NAMALWA (cell line): Measurements from ENCODE around the gene CYP2A7.
"Not testable (repeated sequence)": the region's sequence is repeated elsewhere in the genome, so short reads cannot be mapped to it uniquely, and the experiment has no call there.

Experiments used
- DNase-seq: peaks from one replicate; pipeline ENCODE4 v3.0.0-alpha.2; 2015; ENCODE audit warnings: low spot score

CYP2A7 gene

GRCh38 chr19:40896843-40897789 is 15.1 kb upstream of the CYP2A7 start:
- not testable (repeated sequence) for DNase-seq

- no peak for DNase-seq
Measured at GRCh38 chr19:40896418-40896796, 14.4 kb upstream of the CYP2A7 start.

GRCh38 chr19:40893112-40893511 is 11.1 kb upstream of the CYP2A7 start:
- no peak for DNase-seq

GRCh38 chr19:40889366-40889765 is 7.3 kb upstream of the CYP2A7 start:
- no peak for DNase-seq

- no peak for DNase-seq
Measured at GRCh38 chr19:40888191-40888590, 6.2 kb upstream of the CYP2A7 start.

GRCh38 chr19:40884187-40884931 is 2.3 kb upstream of the CYP2A7 start:
- DNase-seq = not testable (repeated sequence)

GRCh38 chr19:40879349-40879748 is 2.7 kb downstream of the CYP2A7 start:
- not testable (repeated sequence) for DNase-seq

GRCh38 chr19:40875526-40875951 is 6.5 kb downstream of the CYP2A7 start:
- peak; percentile 38 for DNase-seq

- not testable (repeated sequence) for DNase-seq
Measured at GRCh38 chr19:40874874-40875273, 7.2 kb downstream of the CYP2A7 start.

GRCh38 chr19:40873873-40874272 is 8.2 kb downstream of the CYP2A7 start:
- not testable (repeated sequence) for DNase-seq

- no peak for DNase-seq
Measured at GRCh38 chr19:40872209-40872608, 9.8 kb downstream of the CYP2A7 start.

GRCh38 chr19:40867701-40868100 is 14.3 kb downstream of the CYP2A7 start:
- DNase-seq = no peak

- DNase-seq = not testable (repeated sequence)
Measured at GRCh38 chr19:40864739-40865496, 17.1 kb downstream of the CYP2A7 start.

GRCh38 chr19:40862785-40863184 is 19.2 kb downstream of the CYP2A7 start:
- DNase-seq = no peak

GRCh38 chr19:40862333-40862732 is 19.7 kb downstream of the CYP2A7 start:
- DNase-seq = no peak

GRCh38 chr19:40858109-40858508 is 23.9 kb downstream of the CYP2A7 start:
- no peak for DNase-seq

GRCh38 chr19:40852467-40853152 is 29.4 kb downstream of the CYP2A7 start:
- DNase-seq = not testable (repeated sequence)

GRCh38 chr19:40850277-40850676 is 31.8 kb downstream of the CYP2A7 start, which contains the start of gene CYP2A6:
Gene CYP2A6 (minus strand): TSS chr19:40850447. CDS start chr19:40850426, 21 bp downstream.
- DNase-seq = not testable (repeated sequence)

- DNase-seq = not testable (repeated sequence)
Measured at GRCh38 chr19:40846722-40847121, 35.3 kb downstream of the CYP2A7 start.

GRCh38 chr19:40843653-40844052 is 38.4 kb downstream of the CYP2A7 start:
- not testable (repeated sequence) for DNase-seq

GRCh38 chr19:40842997-40843652 is 38.9 kb downstream of the CYP2A7 start:
- not testable (repeated sequence) for DNase-seq
